ENCODE results near the gene ATP6V0A4. TPM values are rescaled to one million over a fixed set of nuclear protein-coding genes. Genes with fewer than 3 reads are reported as not detected.

The ATP6V0A4 gene
- not detected for total RNA-seq
- polyA plus RNA-seq: not detected

DNA sequence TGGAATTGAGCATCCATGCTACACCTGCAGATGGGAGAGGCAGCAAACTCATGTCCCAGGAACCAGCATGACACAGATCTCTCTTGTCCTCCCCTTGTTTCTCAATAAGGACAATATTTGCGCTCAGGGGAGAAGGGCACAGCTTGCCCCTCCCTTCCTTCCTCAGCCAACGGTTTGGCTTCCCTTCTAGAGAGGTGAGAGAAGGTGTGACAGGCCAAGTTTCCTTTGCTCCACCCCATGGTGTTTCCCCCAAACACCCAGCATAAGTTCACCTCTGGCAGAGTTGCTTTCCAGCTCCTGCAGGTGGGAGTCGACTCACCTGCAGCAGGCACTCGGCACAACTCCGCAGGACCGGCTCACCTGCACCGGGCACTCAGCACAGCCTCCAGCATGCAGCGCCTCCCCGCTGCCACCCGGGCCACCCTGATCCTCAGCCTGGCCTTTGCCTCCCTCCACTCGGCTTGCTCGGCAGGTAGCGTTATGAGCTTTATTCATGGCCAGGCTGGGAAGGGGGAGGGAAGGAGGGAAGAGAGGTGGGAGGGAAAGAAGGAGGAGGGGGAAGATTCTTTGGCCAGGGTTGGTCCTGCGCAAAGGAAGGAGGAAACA is at the start of gene ATP6V0A4, which contains the start of gene TMEM213:
ATP6V0A4 (minus strand) TSS at position 482 of the 606 bp plus-strand sequence. CDS start 26,949 bp downstream, outside the sequence.
TMEM213 (plus strand) TSS at position 280 of the 606 bp plus-strand sequence; CDS start at position 391, 111 bp downstream.
- Histone ChIP-seq H3K4me1 (ENCODE audit: insufficient read depth, low read length) (no peaks in the 10 kb centered on the region), H3K27ac (ENCODE audit: low read depth, low read length) (no peak within 1 kb of the TSS), H3K36me3 (ENCODE audit: insufficient read depth, low read length) (no peaks in the 10 kb centered on the region), H3K4me3 (ENCODE audit: low read length) (no peak within 1 kb of the TSS), H3K9me3 (ENCODE audit: low read length) (no peaks in the 10 kb centered on the region), H3K27me3 (ENCODE audit: insufficient read depth, low read length, poor library complexity, severe bottlenecking) (no peaks in the 10 kb centered on the region)
- Mint-ChIP-seq H3K4me1 (peaks cover 13 to 24% (median 19%) of the 10 kb centered on the region in 3 donors), H3K27me3 (peaks cover 4 to 16% of the 10 kb centered on the region in 2 donors), H3K27ac (peak within 1 kb of the TSS in 5 of 8 donors; percentile 1 to 77 (median 43)), H3K4me3 (peak within 1 kb of the TSS in 3 of 7 donors; percentile 36 to 67 (median 55)), H3K9me3 (peaks cover 0 to 3% (median 0%) of the 10 kb centered on the region in 5 donors), H3K36me3 (peaks cover 0 to 4% (median 0%) of the 10 kb centered on the region in 3 donors)
- CTCF ChIA-PET: interaction anchor here (0.6 kb wide), 1 partner anchor 471 kb away, joined by 3 read pairs; no protein-coding TSS in a partner anchor
- POLR2A ChIA-PET: no interaction called here
- peak in 2 of 5 donors; percentile 4 to 29 for DNase-seq

DNA sequence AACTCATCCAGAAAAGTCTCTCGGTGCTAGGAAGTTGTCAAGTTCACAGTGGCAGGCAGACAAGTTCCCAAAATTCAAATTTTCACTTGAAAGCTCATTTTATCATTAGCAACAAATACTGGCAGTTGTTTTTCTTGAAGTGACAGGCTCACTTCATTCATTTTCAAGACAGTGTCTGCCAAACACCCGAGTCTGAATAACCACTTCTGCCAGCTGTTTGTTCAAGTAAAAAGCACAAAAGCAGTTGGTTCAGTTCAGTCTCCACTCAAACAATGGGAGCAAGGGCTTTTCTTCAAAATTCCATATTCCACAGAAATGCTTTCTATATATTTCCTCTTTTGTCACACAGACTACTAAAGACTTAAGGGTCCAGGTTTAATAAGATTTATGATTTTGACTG is 47.7 kb upstream of the ATP6V0A4 start:
- DNase-seq: no peak
- Histone ChIP-seq H3K9me3 (ENCODE audit: low read length) (no peaks in the 10 kb centered on the region), H3K36me3 (ENCODE audit: insufficient read depth, low read length) (no peaks in the 10 kb centered on the region), H3K4me3 (ENCODE audit: low read length) (no peak overlapping the region), H3K27me3 (ENCODE audit: insufficient read depth, low read length, poor library complexity, severe bottlenecking) (no peaks in the 10 kb centered on the region), H3K4me1 (ENCODE audit: insufficient read depth, low read length) (no peaks in the 10 kb centered on the region), H3K27ac (ENCODE audit: low read depth, low read length) (no peak overlapping the region)
- CTCF ChIA-PET: no interaction called here
- Mint-ChIP-seq H3K9me3 (peaks cover 0 to 2% (median 0%) of the 10 kb centered on the region in 5 donors), H3K4me1 (no peaks in the 10 kb centered on the region), H3K27ac (no peak overlapping the region), H3K36me3 (no peaks in the 10 kb centered on the region), H3K4me3 (no peak overlapping the region), H3K27me3 (peaks cover 2 to 18% of the 10 kb centered on the region in 2 donors)
- POLR2A ChIA-PET: no interaction called here

DNA sequence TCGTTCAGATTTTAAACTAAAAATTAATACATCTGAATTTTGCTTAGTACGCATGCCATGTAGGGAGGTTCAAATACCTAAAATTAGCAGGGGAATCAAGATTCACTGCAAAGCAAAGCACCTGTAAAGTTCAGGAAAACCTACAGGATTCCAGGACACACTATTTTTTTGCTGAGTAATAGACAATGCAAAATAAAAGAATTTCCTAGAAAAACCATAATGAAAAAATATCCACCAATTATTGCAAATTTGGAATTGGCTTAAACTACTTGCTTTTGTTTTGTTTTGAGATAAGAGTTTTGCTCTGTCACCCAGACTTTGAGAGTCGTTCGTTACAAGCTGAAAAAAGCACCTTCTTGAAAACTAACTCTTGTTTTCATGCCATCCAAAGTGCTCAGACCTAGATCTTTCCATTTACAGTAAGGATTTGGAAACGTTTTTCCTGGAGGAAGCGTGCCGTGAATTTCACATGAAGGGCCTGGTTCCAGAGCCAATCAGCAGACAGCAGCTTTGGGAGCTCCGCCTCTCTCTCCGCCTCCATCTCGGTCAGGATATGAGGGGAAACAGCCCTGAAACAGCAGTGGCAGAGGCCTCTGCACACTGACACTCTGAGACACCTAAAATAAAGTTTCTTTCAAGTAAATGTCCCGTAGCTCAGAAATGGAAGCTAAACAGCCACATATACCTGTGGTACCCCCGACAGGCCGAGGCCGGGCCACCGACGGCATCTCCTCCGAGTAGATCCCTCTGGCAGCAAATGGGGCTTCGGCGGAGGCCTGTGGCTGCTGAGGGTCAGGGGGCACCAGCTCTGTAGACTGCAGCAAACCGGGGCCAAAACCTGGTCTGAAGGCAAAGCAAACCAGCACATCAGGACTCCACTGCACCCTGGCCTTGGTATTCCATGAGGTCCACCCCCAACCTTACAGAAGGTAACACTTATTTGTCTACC is 45.9 kb upstream of the ATP6V0A4 start:
- H3K4me3 Mint-ChIP-seq: no peak overlapping the region
- H3K27ac ChIP-seq (ENCODE audit: low read depth, low read length): no peak overlapping the region
- CTCF ChIA-PET: no interaction called here
- no peaks in the 10 kb centered on the region for H3K36me3 Mint-ChIP-seq
- no peaks in the 10 kb centered on the region for H3K4me1 Mint-ChIP-seq
- H3K9me3 ChIP-seq (ENCODE audit: low read length): no peaks in the 10 kb centered on the region
- no peaks in the 10 kb centered on the region for H3K4me1 ChIP-seq (ENCODE audit: insufficient read depth, low read length)
- POLR2A ChIA-PET: no interaction called here
- no peak for DNase-seq
- peaks cover 0 to 2% (median 0%) of the 10 kb centered on the region in 5 donors for H3K9me3 Mint-ChIP-seq
- no peaks in the 10 kb centered on the region for H3K27me3 ChIP-seq (ENCODE audit: insufficient read depth, low read length, poor library complexity, severe bottlenecking)
- no peaks in the 10 kb centered on the region for H3K36me3 ChIP-seq (ENCODE audit: insufficient read depth, low read length)
- no peak overlapping the region for H3K4me3 ChIP-seq (ENCODE audit: low read length)
- no peak overlapping the region for H3K27ac Mint-ChIP-seq
- H3K27me3 Mint-ChIP-seq: peaks cover 6 to 21% of the 10 kb centered on the region in 2 donors

GRCh38 chr7:138842111-138842510 is 44.1 kb upstream of the ATP6V0A4 start:
- Mint-ChIP-seq H3K9me3 (peaks cover 0 to 2% (median 0%) of the 10 kb centered on the region in 5 donors), H3K4me1 (no peaks in the 10 kb centered on the region), H3K36me3 (peaks cover 0 to 1% (median 0%) of the 10 kb centered on the region in 3 donors), H3K27ac (no peak overlapping the region), H3K4me3 (no peak overlapping the region), H3K27me3 (peaks cover 6 to 21% of the 10 kb centered on the region in 2 donors)
- no peaks in the 10 kb centered on the region for H3K36me3 ChIP-seq (ENCODE audit: insufficient read depth, low read length)
- POLR2A ChIA-PET: no interaction called here
- no peak overlapping the region for H3K27ac ChIP-seq (ENCODE audit: low read depth, low read length)
- H3K9me3 ChIP-seq (ENCODE audit: low read length): no peaks in the 10 kb centered on the region
- no peak overlapping the region for H3K4me3 ChIP-seq (ENCODE audit: low read length)
- no peaks in the 10 kb centered on the region for H3K27me3 ChIP-seq (ENCODE audit: insufficient read depth, low read length, poor library complexity, severe bottlenecking)
- no peaks in the 10 kb centered on the region for H3K4me1 ChIP-seq (ENCODE audit: insufficient read depth, low read length)
- no peak for DNase-seq
- CTCF ChIA-PET: interaction anchor here (1.0 kb wide), 1 partner anchor 44 kb away, joined by 3 read pairs; no protein-coding TSS in a partner anchor

DNA sequence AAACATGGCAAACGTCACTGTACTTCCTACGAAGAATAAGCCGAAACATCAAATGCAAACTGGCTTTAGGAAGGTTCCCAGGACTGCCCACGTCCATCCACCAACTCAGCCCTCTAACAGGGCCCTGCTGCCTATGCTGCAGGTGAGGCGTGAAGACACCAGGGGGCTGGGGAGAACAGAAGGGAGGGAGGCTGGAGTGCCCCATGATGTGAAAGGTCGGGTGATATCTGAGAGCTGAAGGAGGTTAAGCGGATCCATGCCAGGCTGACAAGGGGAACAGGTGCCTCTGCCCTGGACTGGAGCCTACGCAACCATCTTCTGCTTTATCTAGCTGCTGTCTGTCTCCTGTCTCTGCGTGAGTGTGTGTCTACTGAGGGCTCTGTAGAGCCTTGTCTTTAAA is 40.2 kb upstream of the ATP6V0A4 start:
- Histone ChIP-seq H3K27ac (ENCODE audit: low read depth, low read length) (no peak overlapping the region), H3K27me3 (ENCODE audit: insufficient read depth, low read length, poor library complexity, severe bottlenecking) (peaks cover 4% of the 10 kb centered on the region), H3K36me3 (ENCODE audit: insufficient read depth, low read length) (no peaks in the 10 kb centered on the region), H3K9me3 (ENCODE audit: low read length) (no peaks in the 10 kb centered on the region), H3K4me3 (ENCODE audit: low read length) (no peak overlapping the region), H3K4me1 (ENCODE audit: insufficient read depth, low read length) (no peaks in the 10 kb centered on the region)
- Mint-ChIP-seq H3K27me3 (peaks cover 13 to 41% of the 10 kb centered on the region in 2 donors), H3K4me3 (no peak overlapping the region), H3K4me1 (peaks cover 0 to 4% (median 0%) of the 10 kb centered on the region in 3 donors), H3K36me3 (peaks cover 0 to 1% (median 0%) of the 10 kb centered on the region in 3 donors), H3K27ac (no peak overlapping the region), H3K9me3 (peaks cover 0 to 2% (median 0%) of the 10 kb centered on the region in 5 donors)
- no peak for DNase-seq
- ChIA-PET POLR2A (no interaction called here), CTCF (no interaction called here)

- H3K4me1 ChIP-seq (ENCODE audit: insufficient read depth, low read length): no peaks in the 10 kb centered on the region
- Mint-ChIP-seq H3K27ac (peak overlapping the region in 1 of 8 donors; percentile 29), H3K27me3 (peaks cover 13 to 44% of the 10 kb centered on the region in 2 donors), H3K9me3 (peaks cover 0 to 2% (median 0%) of the 10 kb centered on the region in 5 donors), H3K4me3 (no peak overlapping the region), H3K4me1 (peaks cover 0 to 4% (median 0%) of the 10 kb centered on the region in 3 donors), H3K36me3 (peaks cover 0 to 1% (median 0%) of the 10 kb centered on the region in 3 donors)
- H3K4me3 ChIP-seq (ENCODE audit: low read length): no peak overlapping the region
- no peaks in the 10 kb centered on the region for H3K9me3 ChIP-seq (ENCODE audit: low read length)
- no peak for DNase-seq
- POLR2A ChIA-PET: no interaction called here
- H3K27me3 ChIP-seq (ENCODE audit: insufficient read depth, low read length, poor library complexity, severe bottlenecking): peaks cover 4% of the 10 kb centered on the region
- H3K27ac ChIP-seq (ENCODE audit: low read depth, low read length): no peak overlapping the region
- CTCF ChIA-PET: no interaction called here
- no peaks in the 10 kb centered on the region for H3K36me3 ChIP-seq (ENCODE audit: insufficient read depth, low read length)
Measured at GRCh38 chr7:138837627-138838026, 39.6 kb upstream of the ATP6V0A4 start.

DNA sequence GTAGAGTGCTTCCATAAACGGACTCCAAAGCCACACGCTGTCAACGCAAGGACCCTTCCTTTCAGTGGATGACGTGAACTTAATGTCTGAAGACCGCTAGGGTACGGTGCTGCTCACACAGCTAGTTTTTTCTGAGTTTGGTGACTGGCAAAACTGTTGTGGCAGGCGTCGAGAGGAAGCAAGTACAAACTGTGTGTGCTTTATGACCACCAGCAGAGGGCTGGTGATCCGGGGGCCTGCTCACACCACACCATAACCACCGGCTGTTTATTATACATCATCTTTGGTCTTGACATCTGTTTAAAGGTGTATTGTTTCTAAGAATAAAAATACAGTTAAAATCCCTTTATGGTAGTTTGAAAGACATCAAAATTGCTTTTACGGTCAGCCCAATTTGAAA is 37.1 kb upstream of the ATP6V0A4 start:
- Histone ChIP-seq H3K4me3 (ENCODE audit: low read length) (no peak overlapping the region), H3K27ac (ENCODE audit: low read depth, low read length) (no peak overlapping the region), H3K4me1 (ENCODE audit: insufficient read depth, low read length) (no peaks in the 10 kb centered on the region), H3K27me3 (ENCODE audit: insufficient read depth, low read length, poor library complexity, severe bottlenecking) (peaks cover 4% of the 10 kb centered on the region), H3K36me3 (ENCODE audit: insufficient read depth, low read length) (no peaks in the 10 kb centered on the region), H3K9me3 (ENCODE audit: low read length) (no peaks in the 10 kb centered on the region)
- Mint-ChIP-seq H3K36me3 (peaks cover 0 to 1% (median 0%) of the 10 kb centered on the region in 3 donors), H3K9me3 (no peaks in the 10 kb centered on the region), H3K4me1 (peaks cover 0 to 4% (median 0%) of the 10 kb centered on the region in 3 donors), H3K4me3 (no peak overlapping the region), H3K27me3 (peaks cover 7 to 45% of the 10 kb centered on the region in 2 donors), H3K27ac (no peak overlapping the region)
- POLR2A ChIA-PET: no interaction called here
- DNase-seq: no peak
- CTCF ChIA-PET: no interaction called here

GRCh38 chr7:138834583-138834982 is 36.6 kb upstream of the ATP6V0A4 start:
- H3K9me3 ChIP-seq (ENCODE audit: low read length): no peaks in the 10 kb centered on the region
- Mint-ChIP-seq H3K27me3 (peaks cover 7 to 45% of the 10 kb centered on the region in 2 donors), H3K27ac (peak overlapping the region in 1 of 8 donors; percentile 10), H3K4me1 (peaks cover 0 to 4% (median 0%) of the 10 kb centered on the region in 3 donors), H3K36me3 (peaks cover 0 to 1% (median 0%) of the 10 kb centered on the region in 3 donors), H3K4me3 (no peak overlapping the region), H3K9me3 (no peaks in the 10 kb centered on the region)
- peaks cover 4% of the 10 kb centered on the region for H3K27me3 ChIP-seq (ENCODE audit: insufficient read depth, low read length, poor library complexity, severe bottlenecking)
- no peak overlapping the region for H3K27ac ChIP-seq (ENCODE audit: low read depth, low read length)
- no peaks in the 10 kb centered on the region for H3K4me1 ChIP-seq (ENCODE audit: insufficient read depth, low read length)
- no peak for DNase-seq
- no peak overlapping the region for H3K4me3 ChIP-seq (ENCODE audit: low read length)
- ChIA-PET POLR2A (no interaction called here), CTCF (no interaction called here)
- H3K36me3 ChIP-seq (ENCODE audit: insufficient read depth, low read length): no peaks in the 10 kb centered on the region
